ENCODE data around the gene KRTAP6-1.

Gene KRTAP6-1

GRCh38 chr21:30613836-30614235 lies at the start of gene KRTAP6-1:
KRTAP6-1 (minus strand) TSS chr21:30613930; CDS start chr21:30613904, 26 bp downstream.
- DNase-seq = no peak

DNA sequence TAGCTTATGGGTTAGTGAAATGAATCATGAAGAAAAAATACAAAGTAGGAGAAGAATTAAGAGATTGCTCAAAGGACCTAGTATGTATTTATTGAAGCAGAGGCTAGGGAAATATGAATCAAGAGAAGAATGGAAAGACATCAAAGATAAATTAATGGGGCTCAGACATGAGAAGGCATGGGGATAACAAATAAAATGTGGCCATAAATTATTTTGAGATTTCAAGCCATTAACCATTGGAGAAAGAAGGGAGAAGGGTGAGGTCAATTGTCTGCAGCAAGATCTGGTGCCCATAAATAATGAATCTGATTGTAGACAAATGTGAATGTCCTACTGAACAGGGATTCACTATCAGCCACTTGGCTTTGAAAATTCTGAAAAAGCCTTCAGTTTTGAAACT lies 39.2 kb upstream of the KRTAP6-1 start:
- DNase-seq = no peak

GRCh38 chr21:30646904-30647414 lies 33.2 kb upstream of the KRTAP6-1 start:
- no peak for DNase-seq

GRCh38 chr21:30642564-30642963 lies 28.8 kb upstream of the KRTAP6-1 start, which contains the start of gene KRTAP20-3:
KRTAP20-3 (plus strand) TSS chr21:30642864.
- DNase-seq = no peak

DNA sequence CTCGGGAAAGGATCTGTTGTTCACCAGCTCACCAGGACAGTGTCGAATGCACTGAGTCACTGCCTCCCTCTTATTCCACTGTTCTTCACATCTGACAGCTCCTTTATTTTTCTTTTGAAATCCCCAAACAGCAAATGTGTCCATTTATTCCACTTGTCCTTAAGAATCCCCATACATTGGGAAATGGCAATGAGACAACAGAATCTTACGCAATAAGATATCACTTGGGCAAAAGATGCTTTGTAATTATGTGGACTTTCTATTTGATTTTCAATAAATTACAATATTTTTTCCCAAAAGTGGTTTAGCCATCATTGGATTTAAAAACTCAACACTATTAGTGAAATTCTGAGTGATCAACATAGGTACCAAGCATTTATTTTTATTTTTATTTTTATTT lies 25.0 kb upstream of the KRTAP6-1 start:
- no peak for DNase-seq

DNA sequence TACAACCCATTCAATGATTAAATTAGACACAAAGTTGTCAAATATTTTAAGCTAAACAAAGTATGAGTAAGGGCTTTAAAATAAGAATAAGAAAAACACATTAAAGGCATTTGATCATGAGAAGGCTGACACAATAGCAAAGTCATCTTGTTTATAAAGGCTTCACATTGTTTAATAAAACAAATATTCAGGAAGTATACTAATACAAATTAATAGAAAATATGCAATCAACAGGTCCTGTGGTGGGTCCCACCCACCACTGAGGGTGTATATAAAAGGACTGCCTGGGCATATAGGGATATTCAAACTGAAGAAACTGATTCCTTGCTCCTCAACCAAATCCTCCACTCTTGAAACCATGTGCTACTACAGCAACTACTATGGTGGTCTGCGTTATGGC lies 21.2 kb upstream of the KRTAP6-1 start, which contains the start of gene KRTAP20-2:
Gene KRTAP20-2, plus strand, starts transcription at position 301 of the 400 bp plus-strand sequence. Its CDS starts 58 bp downstream, at position 359.
- no peak for DNase-seq

- DNase-seq = no peak
Measured at GRCh38 chr21:30629200-30629599, 15.5 kb upstream of the KRTAP6-1 start.

- no peak for DNase-seq
Measured at GRCh38 chr21:30628109-30628508, 14.4 kb upstream of the KRTAP6-1 start.

DNA sequence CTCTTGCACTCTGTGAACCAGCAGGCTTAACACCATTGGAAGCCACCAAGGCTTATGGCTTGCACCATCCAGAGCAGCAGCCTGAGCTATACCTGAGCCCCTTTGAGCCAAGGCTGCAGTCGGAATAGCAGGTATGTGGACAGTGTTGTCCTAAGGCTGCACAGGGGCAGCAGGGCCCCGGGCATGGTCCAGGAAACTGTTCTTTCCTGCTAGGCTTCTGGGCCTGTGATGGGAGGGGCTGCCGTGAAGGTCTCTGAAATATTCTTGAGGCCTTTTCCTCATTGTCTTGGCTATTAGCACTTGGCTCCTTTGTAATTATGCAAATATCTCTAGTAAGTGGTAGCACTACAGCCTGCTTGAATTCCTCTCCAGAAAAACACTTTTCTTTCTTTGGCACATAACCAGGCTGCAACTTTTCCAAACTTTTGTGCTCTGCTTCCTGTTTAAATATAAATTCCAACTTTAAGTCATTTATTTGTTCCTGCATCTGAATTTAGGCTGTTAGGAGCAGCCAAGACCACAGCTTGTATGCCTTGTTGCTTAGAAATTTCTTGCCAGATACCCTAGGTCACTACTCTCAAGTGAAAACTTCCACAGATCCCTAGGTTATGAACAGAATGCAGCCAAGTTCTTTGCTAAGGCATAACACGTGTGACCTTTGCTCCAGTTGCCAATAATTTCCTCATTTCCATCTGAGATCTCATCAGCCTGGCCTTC lies 11.9 kb upstream of the KRTAP6-1 start:
- no peak for DNase-seq

- no peak for DNase-seq
Measured at GRCh38 chr21:30623362-30623761, 9.6 kb upstream of the KRTAP6-1 start.

DNA sequence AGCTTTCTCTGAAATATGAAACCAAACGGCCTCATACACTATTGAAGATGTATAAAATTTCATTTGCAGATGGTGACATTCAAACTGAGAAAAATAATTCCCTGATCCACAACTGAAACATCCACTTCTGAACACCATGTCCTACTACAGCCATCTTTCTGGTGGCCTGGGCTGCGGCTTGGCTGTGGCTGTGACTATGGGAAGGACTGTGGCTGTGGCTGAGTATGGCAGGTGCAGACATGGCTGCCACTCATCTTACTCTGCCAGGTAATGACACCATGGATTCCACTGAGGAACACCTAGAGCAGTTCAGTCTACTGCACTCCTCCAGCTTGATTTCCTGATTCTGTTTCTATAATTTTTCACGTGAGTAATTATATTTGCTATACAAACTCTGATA lies 6.8 kb upstream of the KRTAP6-1 start, which contains the start of gene KRTAP20-4:
Gene KRTAP20-4, plus strand, starts transcription at position 106 of the 400 bp plus-strand sequence.
- no peak for DNase-seq

DNA sequence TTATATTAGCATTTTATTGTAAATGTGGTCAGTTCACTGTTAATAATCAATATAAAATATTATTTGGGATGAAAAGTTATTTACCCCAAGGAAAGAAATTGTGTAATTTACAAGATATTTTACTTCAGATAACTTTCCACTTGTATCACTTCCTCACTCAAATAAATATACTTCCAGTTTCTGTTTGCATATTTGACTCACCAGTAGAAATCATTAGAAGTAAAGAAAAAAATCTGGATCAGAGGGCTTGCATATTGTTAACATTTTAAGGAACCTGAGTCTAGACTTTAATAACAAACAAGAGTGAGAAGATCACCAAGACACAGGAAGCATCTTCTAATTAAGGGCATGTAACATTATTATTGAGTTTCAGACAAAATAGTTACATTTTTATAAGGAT lies 6.3 kb upstream of the KRTAP6-1 start:
- no peak for DNase-seq

GRCh38 chr21:30616125-30616524 lies 2.4 kb upstream of the KRTAP6-1 start, which contains the start of gene KRTAP20-1:
KRTAP20-1 (plus strand) TSS chr21:30616425; CDS start chr21:30616455, 30 bp downstream.
- DNase-seq = no peak

DNA sequence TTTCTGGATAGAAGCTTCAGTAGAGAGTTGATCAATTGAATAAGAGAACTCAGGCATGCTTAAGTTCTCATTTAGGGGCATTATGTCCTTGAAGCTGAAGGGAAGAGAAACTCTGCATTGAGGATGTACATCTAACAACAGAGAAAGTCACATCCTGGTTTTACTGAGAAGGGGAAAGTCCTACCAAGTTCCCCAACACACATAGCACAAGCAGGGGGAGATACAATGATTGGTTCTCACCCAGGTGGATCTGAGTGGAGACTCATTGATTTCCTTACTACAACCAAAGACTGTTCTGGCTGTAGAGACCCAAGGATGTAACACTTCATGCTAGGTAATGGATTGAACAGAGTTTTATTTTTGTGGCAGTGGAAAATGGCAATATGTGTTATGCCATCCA lies 1.5 kb upstream of the KRTAP6-1 start:
- no peak for DNase-seq

- no peak for DNase-seq
Measured at GRCh38 chr21:30612132-30612531, 1.6 kb downstream of the KRTAP6-1 start.

DNA sequence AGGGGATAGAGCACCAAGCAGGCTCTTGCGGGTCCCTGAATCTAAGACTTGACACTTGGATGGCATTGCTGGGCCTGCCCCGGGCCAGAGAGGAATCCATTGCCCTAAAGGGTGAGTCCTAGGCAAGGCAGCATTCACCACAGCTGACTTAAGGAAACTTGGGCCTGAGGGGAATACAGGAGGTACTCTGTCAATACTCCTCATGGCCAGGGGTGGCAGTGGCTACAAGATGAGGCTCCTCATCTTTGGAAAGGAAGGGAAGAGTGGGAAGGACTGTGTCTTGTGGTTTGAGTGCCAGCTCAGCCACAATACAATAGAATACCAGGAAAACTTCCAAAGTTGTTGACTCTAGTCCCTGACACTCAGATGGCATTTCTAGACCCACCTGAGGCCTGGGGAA lies 7.8 kb downstream of the KRTAP6-1 start:
- no peak for DNase-seq

DNA sequence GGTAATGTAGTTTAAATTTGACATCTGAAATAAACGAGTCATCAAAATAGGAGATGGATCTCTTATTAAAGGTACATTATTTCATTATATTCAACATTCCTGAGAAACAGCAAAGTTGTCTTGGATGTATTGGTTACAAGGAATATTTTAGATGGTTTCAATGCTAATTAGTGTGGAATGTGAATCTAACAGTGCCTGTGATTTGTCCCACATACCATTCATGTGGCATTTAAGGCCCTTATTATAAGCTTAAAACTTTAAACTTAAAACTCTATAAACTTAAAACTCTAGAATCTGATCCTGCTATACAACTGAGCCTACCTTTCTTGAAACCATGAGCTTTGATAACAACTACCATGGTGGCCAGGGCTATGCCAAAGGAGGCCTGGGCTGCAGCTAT lies 12.9 kb downstream of the KRTAP6-1 start, which contains the start of gene KRTAP22-1:
Gene KRTAP22-1, plus strand, starts transcription at position 301 of the 400 bp plus-strand sequence.
- no peak for DNase-seq

DNA sequence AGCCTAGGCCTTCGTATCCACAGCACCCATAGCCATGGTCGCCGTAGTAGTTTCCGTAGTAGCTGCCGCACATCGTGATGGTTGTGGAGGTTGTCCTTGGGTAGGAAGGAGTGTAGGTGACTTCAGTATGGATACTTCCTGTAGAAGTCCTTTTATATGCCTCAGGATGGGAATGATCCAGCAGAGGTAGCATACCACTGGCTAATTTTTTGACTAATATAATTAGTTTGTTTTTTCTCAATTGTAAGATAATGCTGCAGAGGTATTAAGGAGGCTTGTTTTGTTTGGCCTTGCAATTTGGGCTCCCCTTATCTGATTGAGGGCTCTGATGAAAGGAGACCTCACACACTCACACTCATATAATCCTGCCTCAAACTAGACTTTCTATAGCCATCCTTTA lies 14.9 kb downstream of the KRTAP6-1 start, which contains the start of gene KRTAP6-2:
Gene KRTAP6-2, minus strand, starts transcription at position 101 of the 400 bp plus-strand sequence. Its CDS starts 28 bp downstream, at position 73.
- DNase-seq = no peak

DNA sequence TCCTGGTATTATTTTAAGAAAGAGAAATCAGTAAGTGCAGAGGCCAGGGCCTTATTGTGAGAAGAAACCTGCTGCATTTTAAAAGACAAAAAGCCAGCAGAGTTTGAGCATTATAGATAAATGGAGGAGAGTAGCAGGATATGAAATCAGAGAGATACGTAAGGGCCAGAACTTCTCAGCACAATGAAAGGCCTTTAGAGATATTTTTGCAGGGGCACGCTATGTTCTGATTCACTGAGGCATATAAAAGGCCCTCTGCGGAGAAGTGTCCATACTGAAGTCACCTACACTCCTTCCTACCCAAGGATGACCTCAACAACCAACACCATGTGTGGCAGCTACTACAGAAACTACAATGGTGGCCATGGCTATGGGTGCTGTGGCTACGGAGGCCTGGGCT lies 21.6 kb downstream of the KRTAP6-1 start, which contains the start of gene KRTAP6-3:
Gene KRTAP6-3, plus strand, starts transcription at position 301 of the 400 bp plus-strand sequence. Its CDS starts 6 bp downstream, at position 307.
- no peak for DNase-seq

GRCh38 chr21:30590297-30590696 lies 23.4 kb downstream of the KRTAP6-1 start, which contains the start of gene KRTAP22-2:
KRTAP22-2 (minus strand) TSS chr21:30590397.
- DNase-seq = no peak

DNA sequence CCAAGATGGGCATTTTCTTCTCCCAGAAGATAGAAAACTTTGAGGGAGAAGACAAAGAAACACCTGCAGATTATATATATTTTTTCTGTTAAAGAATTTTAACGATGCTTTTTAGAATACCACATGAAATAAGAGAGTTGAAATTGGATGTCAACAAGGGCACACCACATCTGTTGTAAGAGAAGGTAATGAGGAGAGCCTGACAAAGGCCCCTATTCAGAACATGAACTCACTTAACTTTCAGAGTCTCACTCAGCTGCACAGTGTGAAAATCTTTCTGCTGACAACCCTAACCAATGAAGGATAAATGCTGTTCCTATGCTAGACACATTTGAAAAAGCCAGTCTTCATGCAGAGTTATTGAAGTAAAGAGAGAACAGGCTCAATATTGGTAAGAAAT lies 30.9 kb downstream of the KRTAP6-1 start:
- no peak for DNase-seq

- no peak for DNase-seq
Measured at GRCh38 chr21:30580132-30580531, 33.6 kb downstream of the KRTAP6-1 start.

DNA sequence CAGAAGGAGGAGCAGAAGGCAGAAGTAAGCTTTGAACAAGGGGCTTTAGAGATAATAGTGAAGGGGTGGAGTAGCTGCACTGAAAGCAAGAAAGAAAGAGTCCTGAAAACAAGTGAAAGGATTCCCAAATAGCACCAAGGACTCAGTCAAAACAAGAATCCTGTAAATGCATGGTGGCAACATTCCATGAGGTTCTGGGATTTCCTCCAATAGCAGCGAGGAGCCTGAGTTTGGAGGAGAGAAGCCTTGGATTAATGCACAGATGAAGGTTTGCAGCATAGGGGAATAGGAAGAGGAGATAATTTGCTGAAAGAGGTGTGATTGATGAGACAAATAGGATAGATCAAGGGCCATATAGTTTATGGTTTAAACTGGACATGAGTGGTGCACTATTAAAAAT lies 34.4 kb downstream of the KRTAP6-1 start:
- no peak for DNase-seq

GRCh38 chr21:30577766-30578165 lies 36.0 kb downstream of the KRTAP6-1 start:
- no peak for DNase-seq
